ENCODE results near the gene ETV2. TPM values are rescaled to one million over a fixed set of nuclear protein-coding genes. Genes with fewer than 3 reads are reported as not detected.
"Not testable (repeated sequence)": the region's sequence is repeated elsewhere in the genome, so short reads cannot be mapped to it uniquely, and the experiment has no call there.

The ETV2 gene, protein sequence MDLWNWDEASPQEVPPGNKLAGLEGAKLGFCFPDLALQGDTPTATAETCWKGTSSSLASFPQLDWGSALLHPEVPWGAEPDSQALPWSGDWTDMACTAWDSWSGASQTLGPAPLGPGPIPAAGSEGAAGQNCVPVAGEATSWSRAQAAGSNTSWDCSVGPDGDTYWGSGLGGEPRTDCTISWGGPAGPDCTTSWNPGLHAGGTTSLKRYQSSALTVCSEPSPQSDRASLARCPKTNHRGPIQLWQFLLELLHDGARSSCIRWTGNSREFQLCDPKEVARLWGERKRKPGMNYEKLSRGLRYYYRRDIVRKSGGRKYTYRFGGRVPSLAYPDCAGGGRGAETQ
- total RNA-seq (1 to 10 TPM in 6 of 9 donors, under 1 TPM in 1, not detected in 2; 0.96 to 2.6 (median 2.1) TPM), polyA plus RNA-seq (1 to 10 TPM in 2 of 3 donors, under 1 TPM in 1; 0.38 to 5.3 (median 5.0) TPM)
- long read RNA-seq, donor 1 = 0 reads
- long read RNA-seq, donor 2, partial matches to known transcripts = 0 of 2 reads
- long read RNA-seq, donor 2, other reads (novel, unspliced or antisense) = 0 of 2 reads
- long read RNA-seq, donor 3 = 0 reads
- long read RNA-seq, donor 4, partial matches to known transcripts = 1 of 2 reads
- long read RNA-seq, donor 4, other reads (novel, unspliced or antisense) = 0 of 2 reads
- long read RNA-seq, donor 5, partial matches to known transcripts = 2 of 2 reads
- long read RNA-seq, donor 5, other reads (novel, unspliced or antisense) = 0 of 2 reads
- long read RNA-seq, donor 6, partial matches to known transcripts = 4 of 4 reads
- long read RNA-seq, donor 6, other reads (novel, unspliced or antisense) = 0 of 4 reads
- long read RNA-seq, donor 7 = 0 reads
- long read RNA-seq, donor 8 = 0 reads
- long read RNA-seq, donor 9 = 0 reads
- long read RNA-seq, donor 10 = 0 reads

DNA sequence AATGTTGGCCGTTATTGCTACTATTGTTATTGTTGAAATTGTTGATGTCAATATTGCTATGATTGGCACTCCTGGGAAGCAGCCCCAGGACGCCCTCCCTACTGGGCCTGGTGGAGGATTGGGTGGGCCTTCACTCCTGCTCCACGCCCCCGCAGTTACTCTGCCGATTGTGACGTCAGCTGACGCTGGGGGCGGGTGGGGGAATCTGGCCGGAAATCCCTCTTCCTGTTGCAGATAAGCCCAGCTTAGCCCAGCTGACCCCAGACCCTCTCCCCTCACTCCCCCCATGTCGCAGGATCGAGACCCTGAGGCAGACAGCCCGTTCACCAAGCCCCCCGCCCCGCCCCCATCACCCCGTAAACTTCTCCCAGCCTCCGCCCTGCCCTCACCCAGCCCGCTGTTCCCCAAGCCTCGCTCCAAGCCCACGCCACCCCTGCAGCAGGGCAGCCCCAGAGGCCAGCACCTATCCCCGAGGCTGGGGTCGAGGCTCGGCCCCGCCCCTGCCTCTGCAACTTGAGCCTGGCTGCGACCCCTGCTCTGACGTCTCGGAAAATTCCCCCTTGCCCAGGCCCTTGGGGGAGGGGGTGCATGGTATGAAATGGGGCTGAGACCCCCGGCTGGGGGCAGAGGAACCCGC lies at the start of gene ETV2:
ETV2 (plus strand) TSS at position 231 of the 637 bp plus-strand sequence. CDS start 716 bp downstream, outside the sequence.
- Histone ChIP-seq H3K9me3 (replicated peaks in 1 of 3) (no peaks in the 10 kb centered on the region), H3K4me1 (replicated peaks in 1 of 2) (peaks cover 0 to 10% of the 10 kb centered on the region in 2 donors), H3K27ac (peak within 1 kb of the TSS in 1 of 5 donors; percentile 56), H3K27me3 (no peaks in the 10 kb centered on the region), H3K36me3 (replicated peaks in 1 of 2) (peaks cover 0 to 18% of the 10 kb centered on the region in 2 donors), H3K4me3 (no peak within 1 kb of the TSS)
- 22 to 34% (median 27%) methylated on average over 3 to 28 of the region's 28 CpGs for WGBS, 4 donors
- DNase-seq = peak in 3 of 7 donors; percentile 36 to 69 (median 50)
- intact Hi-C loops (cut with DNase I) = no loop called here
- no peak for TF ChIP-seq POLR2A (IDR thresholded peaks at IDR 0.05)
- TF ChIP-seq, protein P1, sequence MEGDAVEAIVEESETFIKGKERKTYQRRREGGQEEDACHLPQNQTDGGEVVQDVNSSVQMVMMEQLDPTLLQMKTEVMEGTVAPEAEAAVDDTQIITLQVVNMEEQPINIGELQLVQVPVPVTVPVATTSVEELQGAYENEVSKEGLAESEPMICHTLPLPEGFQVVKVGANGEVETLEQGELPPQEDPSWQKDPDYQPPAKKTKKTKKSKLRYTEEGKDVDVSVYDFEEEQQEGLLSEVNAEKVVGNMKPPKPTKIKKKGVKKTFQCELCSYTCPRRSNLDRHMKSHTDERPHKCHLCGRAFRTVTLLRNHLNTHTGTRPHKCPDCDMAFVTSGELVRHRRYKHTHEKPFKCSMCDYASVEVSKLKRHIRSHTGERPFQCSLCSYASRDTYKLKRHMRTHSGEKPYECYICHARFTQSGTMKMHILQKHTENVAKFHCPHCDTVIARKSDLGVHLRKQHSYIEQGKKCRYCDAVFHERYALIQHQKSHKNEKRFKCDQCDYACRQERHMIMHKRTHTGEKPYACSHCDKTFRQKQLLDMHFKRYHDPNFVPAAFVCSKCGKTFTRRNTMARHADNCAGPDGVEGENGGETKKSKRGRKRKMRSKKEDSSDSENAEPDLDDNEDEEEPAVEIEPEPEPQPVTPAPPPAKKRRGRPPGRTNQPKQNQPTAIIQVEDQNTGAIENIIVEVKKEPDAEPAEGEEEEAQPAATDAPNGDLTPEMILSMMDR (IDR thresholded peaks at IDR 0.05) = no peak

DNA sequence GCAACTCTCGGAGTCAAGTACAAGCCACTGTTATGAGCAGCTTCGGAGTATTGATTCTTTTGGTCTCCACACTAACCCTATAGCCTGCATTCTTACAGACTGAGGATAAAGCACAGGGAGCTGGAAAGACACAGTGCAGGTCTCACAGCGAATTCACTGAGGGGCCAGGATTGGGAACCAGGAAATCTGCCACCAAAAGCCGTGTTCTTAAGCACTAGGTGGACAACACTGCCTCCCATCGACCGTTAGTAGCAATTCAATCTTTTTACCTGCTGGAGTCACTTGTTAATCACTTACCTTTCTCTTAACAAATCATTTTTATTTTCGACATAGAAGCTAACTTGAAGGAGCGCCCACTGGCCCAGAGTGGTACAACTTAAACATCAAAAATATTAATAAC lies 49.3 kb upstream of the ETV2 start:
- Histone ChIP-seq H3K36me3 (replicated peaks in 1 of 2) (no peaks in the 10 kb centered on the region), H3K27ac (no peak overlapping the region), H3K9me3 (replicated peaks in 1 of 3) (no peaks in the 10 kb centered on the region), H3K4me3 (no peak overlapping the region), H3K4me1 (replicated peaks in 1 of 2) (no peaks in the 10 kb centered on the region), H3K27me3 (no peaks in the 10 kb centered on the region)
- intact Hi-C loops (cut with DNase I) = loop anchor here in 1 of 2 donors (2.0 kb wide), 1 partner anchor 43 kb away; no protein-coding TSS in a partner anchor
- TF ChIP-seq POLR2A (IDR thresholded peaks at IDR 0.05) = no peak
- TF ChIP-seq, protein P1 (IDR thresholded peaks at IDR 0.05) = peak; percentile 40 to 83 (median 67)
- 22 to 27% (median 24%) methylated on average over 8 of the region's 8 CpGs for whole genome bisulfite sequencing, 4 donors
- peak in 6 of 7 donors; percentile 31 to 61 (median 41) for DNase-seq

DNA sequence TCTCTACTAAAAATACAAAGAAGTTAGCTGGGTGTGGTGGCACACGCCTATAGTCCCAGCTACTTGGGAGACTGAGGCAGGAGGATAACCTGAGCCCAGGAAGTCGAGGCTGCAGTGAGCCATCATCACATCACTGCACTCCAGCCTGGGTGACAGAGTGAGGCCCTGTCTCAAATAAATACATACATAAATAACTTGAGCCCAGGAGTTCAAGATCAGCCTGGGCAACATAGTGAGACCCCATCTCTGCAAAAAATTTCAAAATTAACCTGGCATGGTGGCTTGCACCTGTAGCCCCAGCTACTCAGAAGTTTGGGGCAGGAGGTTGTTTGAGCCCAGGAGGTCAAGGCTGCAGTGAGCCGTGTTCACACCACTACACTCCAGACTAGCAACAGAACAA lies 46.5 kb upstream of the ETV2 start:
- not testable (repeated sequence) for H3K4me3 ChIP-seq; H3K27ac ChIP-seq; H3K9me3 ChIP-seq (replicated peaks in 1 of 3); H3K36me3 ChIP-seq (replicated peaks in 1 of 2); DNase-seq; H3K27me3 ChIP-seq; H3K4me1 ChIP-seq (replicated peaks in 1 of 2)
- intact Hi-C loops (cut with DNase I) = loop anchor here in 1 of 2 donors (5.0 kb wide), 1 partner anchor 48 kb away; the partner anchor contains the start of gene TMEM147
- 57 to 73% (median 63%) methylated on average over 3 of the region's 3 CpGs for WGBS, 4 donors

DNA sequence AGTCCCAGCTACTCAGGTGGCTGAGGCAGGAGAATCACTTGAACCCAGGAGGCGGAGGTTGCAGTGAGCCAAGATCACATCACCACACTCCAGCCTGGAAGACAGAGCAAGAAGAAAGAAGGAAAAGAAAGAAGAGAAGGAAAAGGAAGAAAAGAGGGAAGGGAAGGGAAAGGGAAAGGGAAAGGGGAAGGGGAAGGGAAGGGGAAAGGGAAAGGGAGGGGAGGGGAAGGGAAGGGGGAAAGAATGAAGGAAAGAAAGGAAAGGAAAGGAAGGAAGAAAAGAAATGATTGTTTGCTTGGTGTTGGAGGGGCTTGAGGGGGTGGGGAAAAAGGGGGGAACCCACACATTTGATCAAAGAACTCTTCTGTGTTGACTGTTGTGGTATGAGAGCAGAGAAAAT lies 45.6 kb upstream of the ETV2 start:
- Histone ChIP-seq H3K9me3 (replicated peaks in 1 of 3) (no peaks in the 10 kb centered on the region), H3K27me3 (no peaks in the 10 kb centered on the region), H3K4me3 (no peak overlapping the region), H3K27ac (no peak overlapping the region), H3K36me3 (replicated peaks in 1 of 2) (no peaks in the 10 kb centered on the region), H3K4me1 (replicated peaks in 1 of 2) (no peaks in the 10 kb centered on the region)
- no peak for TF ChIP-seq POLR2A (IDR thresholded peaks at IDR 0.05)
- TF ChIP-seq, protein P1 (IDR thresholded peaks at IDR 0.05) = no peak
- WGBS, 4 donors = 89 to 100% (median 98%) methylated on average over 1 of the region's 1 CpG
- DNase-seq = no peak
- intact Hi-C loops (cut with DNase I) = loop anchor here in 1 of 2 donors (5.0 kb wide), 1 partner anchor 49 kb away; the partner anchor contains the start of gene TMEM147

Measured in adrenal gland (tissue), 19 donors.